PFSK-1 (cell line): Measurements from ENCODE around the gene INVS.

Source experiments
- FOXP2 ChIP-seq: optimal IDR thresholded peaks from 2 replicates; pipeline ENCODE3; 2011; ENCODE audit warnings: borderline replicate concordance, control low read depth, inconsistent platforms; ENCODE audit not compliant: insufficient read depth; ENCODE audit errors: extremely low read length, extremely low read depth
- POLR2AphosphoS5 ChIP-seq: IDR thresholded peaks from 2 replicates; pipeline ENCODE4 v1.6.1; 2012; ENCODE audit warnings: low read depth, mild to moderate bottlenecking, control low read depth, low read length, moderate library complexity
- SIN3A ChIP-seq: IDR thresholded peaks from 2 replicates; pipeline ENCODE4 v1.6.1; 2012; ENCODE audit warnings: mild to moderate bottlenecking, low read length, moderate library complexity, borderline replicate concordance; ENCODE audit not compliant: insufficient read depth
- TAF1 ChIP-seq: IDR thresholded peaks from 2 replicates; pipeline ENCODE4 v1.6.1; 2012; ENCODE audit warnings: low read length, control low read depth, borderline replicate concordance; ENCODE audit not compliant: insufficient read depth
- TF ChIP-seq, protein P1 (sequence below), 2 experiments: IDR thresholded peaks; 2 replicates each; pipeline versions ENCODE4 v1.6.1 to v1.8.0; 2011 to 2012; ENCODE audit warnings: low read depth in 2 of 2, low read length in 2 of 2, control low read depth in 1 of 2, inconsistent platforms in 1 of 2, mild to moderate bottlenecking in 1 of 2, moderate library complexity in 1 of 2; ENCODE audit not compliant: insufficient read depth in 1 of 2

INVS gene

DNA sequence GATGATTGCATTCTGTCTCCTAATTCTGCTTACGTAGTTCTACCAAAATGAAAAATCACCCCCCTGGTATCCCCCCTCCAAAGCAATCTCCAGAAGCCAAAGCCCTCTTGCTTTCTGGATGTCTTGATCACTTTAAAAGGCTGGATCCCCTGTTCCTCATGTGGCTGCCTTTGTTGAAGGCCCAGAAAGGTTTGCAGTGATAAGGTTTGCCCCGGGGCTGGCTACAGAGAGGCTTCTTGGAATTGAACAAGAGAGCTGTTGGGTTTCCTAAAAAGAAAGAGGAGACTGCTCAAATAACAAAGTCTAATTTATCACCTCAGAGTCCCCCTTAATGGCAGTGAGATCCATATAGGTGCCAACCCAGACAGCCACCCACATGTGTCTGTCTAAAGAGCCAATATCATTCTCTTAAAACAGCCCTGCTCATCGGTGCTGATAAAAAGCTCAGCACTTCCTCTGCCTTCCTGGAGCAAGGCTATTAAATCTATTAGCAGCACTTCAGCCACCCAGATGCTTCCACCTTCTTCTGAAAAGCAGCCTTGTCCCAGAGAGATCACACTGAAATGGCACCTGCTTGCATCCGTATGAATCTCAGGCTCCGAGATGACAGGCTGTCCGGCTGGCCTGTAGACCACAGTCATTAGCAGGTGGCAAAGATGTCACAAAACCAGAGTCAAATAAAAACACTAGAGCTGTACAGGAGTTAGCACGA is 182.8 kb downstream of the INVS start:
- TF ChIP-seq TAF1 (no peak), POLR2AphosphoS5 (no peak), FOXP2 (no peak)
- TF ChIP-seq, protein P1, sequence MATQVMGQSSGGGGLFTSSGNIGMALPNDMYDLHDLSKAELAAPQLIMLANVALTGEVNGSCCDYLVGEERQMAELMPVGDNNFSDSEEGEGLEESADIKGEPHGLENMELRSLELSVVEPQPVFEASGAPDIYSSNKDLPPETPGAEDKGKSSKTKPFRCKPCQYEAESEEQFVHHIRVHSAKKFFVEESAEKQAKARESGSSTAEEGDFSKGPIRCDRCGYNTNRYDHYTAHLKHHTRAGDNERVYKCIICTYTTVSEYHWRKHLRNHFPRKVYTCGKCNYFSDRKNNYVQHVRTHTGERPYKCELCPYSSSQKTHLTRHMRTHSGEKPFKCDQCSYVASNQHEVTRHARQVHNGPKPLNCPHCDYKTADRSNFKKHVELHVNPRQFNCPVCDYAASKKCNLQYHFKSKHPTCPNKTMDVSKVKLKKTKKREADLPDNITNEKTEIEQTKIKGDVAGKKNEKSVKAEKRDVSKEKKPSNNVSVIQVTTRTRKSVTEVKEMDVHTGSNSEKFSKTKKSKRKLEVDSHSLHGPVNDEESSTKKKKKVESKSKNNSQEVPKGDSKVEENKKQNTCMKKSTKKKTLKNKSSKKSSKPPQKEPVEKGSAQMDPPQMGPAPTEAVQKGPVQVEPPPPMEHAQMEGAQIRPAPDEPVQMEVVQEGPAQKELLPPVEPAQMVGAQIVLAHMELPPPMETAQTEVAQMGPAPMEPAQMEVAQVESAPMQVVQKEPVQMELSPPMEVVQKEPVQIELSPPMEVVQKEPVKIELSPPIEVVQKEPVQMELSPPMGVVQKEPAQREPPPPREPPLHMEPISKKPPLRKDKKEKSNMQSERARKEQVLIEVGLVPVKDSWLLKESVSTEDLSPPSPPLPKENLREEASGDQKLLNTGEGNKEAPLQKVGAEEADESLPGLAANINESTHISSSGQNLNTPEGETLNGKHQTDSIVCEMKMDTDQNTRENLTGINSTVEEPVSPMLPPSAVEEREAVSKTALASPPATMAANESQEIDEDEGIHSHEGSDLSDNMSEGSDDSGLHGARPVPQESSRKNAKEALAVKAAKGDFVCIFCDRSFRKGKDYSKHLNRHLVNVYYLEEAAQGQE (IDR thresholded peaks at IDR 0.05; ENCODE audit: insufficient read depth in 1 of 2, low read depth in 2 of 2, low read length in 2 of 2): no peak

DNA sequence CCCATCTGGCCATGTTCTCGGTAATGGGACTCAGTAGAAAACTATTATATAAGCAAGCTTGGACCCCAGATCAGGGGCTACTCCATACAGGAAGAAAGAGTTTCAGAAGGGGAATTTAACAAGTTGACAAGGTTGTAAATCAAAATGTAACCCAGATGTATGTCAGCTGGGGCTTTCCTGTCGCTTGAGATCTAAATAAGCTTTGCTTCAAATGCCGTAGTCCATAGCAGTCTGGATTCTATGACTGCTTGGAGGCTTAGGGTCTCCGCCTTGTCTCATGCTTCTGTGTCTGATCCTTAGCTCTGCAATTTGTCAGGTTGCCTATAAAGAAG is 183.3 kb downstream of the INVS start:
- no peak for TF ChIP-seq TAF1
- no peak for TF ChIP-seq FOXP2
- no peak for TF ChIP-seq SIN3A
- TF ChIP-seq POLR2AphosphoS5: no peak
- TF ChIP-seq, protein P1 (IDR thresholded peaks at IDR 0.05; ENCODE audit: insufficient read depth in 1 of 2, low read depth in 2 of 2, low read length in 2 of 2): no peak

DNA sequence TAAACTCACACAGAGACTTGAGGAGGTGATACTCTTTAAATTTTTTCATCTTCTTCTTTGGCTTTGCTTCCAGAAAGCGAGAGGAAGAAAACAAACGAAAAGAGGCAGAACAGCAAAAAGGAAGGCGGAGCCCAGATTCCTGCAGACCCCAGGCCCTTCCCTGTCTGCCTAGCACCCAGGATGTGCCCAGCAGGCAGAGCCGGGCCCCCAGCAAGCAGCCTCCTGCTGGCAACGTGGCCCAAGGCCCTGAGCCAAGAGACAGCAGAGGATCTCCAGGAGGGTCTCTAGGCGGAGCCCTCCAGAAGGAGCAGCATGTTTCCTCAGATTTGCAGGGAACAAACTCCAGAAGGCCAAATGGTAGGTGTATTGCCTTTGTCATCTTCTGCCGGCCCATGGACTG is 185.2 kb downstream of the INVS start:
- TF ChIP-seq TAF1 (no peak), FOXP2 (no peak), SIN3A (no peak), POLR2AphosphoS5 (no peak)
- TF ChIP-seq, protein P1 (IDR thresholded peaks at IDR 0.05; ENCODE audit: insufficient read depth in 1 of 2, low read depth in 2 of 2, low read length in 2 of 2): no peak

DNA sequence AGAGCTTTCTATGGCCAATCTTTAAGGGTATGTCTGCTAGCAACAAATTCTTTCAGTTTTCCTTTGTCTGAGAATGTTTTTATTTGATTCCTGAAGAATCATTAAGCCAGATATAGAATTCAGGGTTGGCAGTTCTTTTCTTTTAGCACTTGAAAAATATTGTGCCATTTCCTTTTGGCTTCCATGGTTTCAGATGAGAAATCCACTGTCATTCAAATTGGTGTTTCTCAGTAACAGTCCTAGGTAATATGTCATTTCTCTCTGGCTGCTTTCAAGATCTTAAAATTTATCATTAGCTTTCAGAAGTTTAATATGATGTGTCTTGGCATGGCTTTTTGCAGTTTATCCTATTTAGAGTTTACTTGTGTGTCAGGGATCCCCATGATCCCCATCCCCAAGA is 186.0 kb downstream of the INVS start:
- TF ChIP-seq TAF1 (no peak), FOXP2 (no peak), POLR2AphosphoS5 (no peak), SIN3A (no peak)
- TF ChIP-seq, protein P1 (IDR thresholded peaks at IDR 0.05; ENCODE audit: insufficient read depth in 1 of 2, low read depth in 2 of 2, low read length in 2 of 2): no peak

DNA sequence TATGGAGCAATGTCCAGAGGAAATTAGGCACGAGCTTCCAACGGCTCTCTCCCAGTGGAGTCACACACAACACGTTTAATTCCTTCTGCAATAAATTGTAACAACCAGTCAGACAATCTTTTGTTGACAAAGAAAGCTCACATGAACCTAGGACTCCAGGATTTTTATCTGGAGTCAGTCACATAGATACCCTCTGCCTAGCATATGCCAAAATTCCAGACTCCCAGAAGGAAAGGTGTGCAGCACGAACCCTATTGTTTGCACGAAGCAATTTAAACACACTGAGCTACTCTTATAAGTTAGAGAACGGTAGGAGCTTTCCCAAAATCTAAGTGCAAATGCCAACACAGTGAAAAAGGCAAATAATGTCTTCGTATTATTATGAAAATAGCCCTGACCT is 186.6 kb downstream of the INVS start:
- TF ChIP-seq SIN3A (no peak), POLR2AphosphoS5 (no peak), TAF1 (no peak), FOXP2 (no peak)
- TF ChIP-seq, protein P1 (IDR thresholded peaks at IDR 0.05; ENCODE audit: insufficient read depth in 1 of 2, low read depth in 2 of 2, low read length in 2 of 2): no peak
